A549 (cell line): ENCODE data around the gene BCORL1. TPM values are rescaled to one million over a fixed set of nuclear protein-coding genes. Genes with fewer than 3 reads are reported as not detected.

Experiments used
- ATAC-seq, 2 experiments: fragments of 200-7000 bp in 1 of 2; fragments of >200 bp in 1 of 2; cut with Nextera tagmentation in 1 of 2; cut with Tn5 transposase in 1 of 2; 3 replicates each; pipeline versions ENCODE4 v1.8.0 to v1.9.1; 2018 to 2020; ENCODE audit warnings: mild to moderate bottlenecking in 1 of 2, moderate library complexity in 1 of 2
- CTCF ChIA-PET: fragments of 300-600 bp; sonication (Branson Sonifier 250); formaldehyde crosslinking; extraction: SDS; loops from one replicate; lab custom pipeline; 2021; ENCODE audit warnings: antibody characterized with exemption, inconsistent platforms; lab: Yijun Ruan, JAX
- POLR2A ChIA-PET: fragments of 350-600 bp; formaldehyde crosslinking; extraction: SDS; loops from one replicate; lab custom pipeline; 2021; ENCODE audit warnings: antibody characterized with exemption, inconsistent platforms; lab: Yijun Ruan, JAX
- DNase-seq, 2 experiments: peaks; one replicate each; pipeline versions ENCODE4 v3.0.0 to v3.0.0-alpha.2; 2011 to 2016; ENCODE audit warnings: low read depth in 1 of 2, low spot score in 1 of 2
- FAIRE-seq: peaks from 2 replicates; lab custom pipeline; 2011; peaks lifted over from hg19 to GRCh38; lab: Jason Lieb, UNC
- H3K27ac ChIP-seq, 2 experiments: fragments of >200 bp; sonication (Bioruptor Twin); formaldehyde crosslinking; 3 replicates each; pipeline ENCODE4 v1.5.1; 2016 to 2017
- H3K4me1 ChIP-seq: fragments of >200 bp; sonication (Bioruptor Twin); formaldehyde crosslinking; 3 replicates; pipeline ENCODE4 v1.6.1; 2016
- H3K4me2 ChIP-seq: fragments of >200 bp; sonication (Bioruptor Twin); formaldehyde crosslinking; 3 replicates; pipeline ENCODE4 v1.6.1; 2016
- H3K4me3 ChIP-seq: fragments of >200 bp; sonication (Bioruptor Twin); formaldehyde crosslinking; 3 replicates; pipeline ENCODE4 v1.5.1; 2016
- H3K9me3 ChIP-seq: fragments of >200 bp; sonication (Bioruptor Twin); formaldehyde crosslinking; 3 replicates; pipeline ENCODE4 v1.6.1; 2016
- EHMT2 ChIP-seq: fragments of 200-600 bp; sonication (generic); IDR thresholded peaks from 2 replicates; pipeline ENCODE4 v1.6.1; 2016; ENCODE audit warnings: antibody characterized with exemption, low read depth, mild to moderate bottlenecking, moderate library complexity
- EP300 ChIP-seq, 2 experiments: fragments of >200 bp; sonication (Bioruptor Twin); formaldehyde crosslinking; IDR thresholded peaks; 2 replicates in 1 of 2; 3 replicates in 1 of 2; pipeline ENCODE4 v1.6.1; 2016 to 2017
- FOSB ChIP-seq: fragments of 250-450 bp; sonication (Bioruptor Pico); IDR thresholded peaks from 2 replicates; pipeline ENCODE4 v1.5.0; 2020; ENCODE audit warnings: mild to moderate bottlenecking, moderate library complexity
- FOXS1 ChIP-seq: fragments of 250-450 bp; sonication (Bioruptor Pico); IDR thresholded peaks from 2 replicates; pipeline ENCODE4 v1.5.0; 2020; ENCODE audit warnings: mild to moderate bottlenecking, moderate library complexity
- HOXA7 ChIP-seq: fragments of 250-450 bp; sonication (Bioruptor Pico); IDR thresholded peaks from 2 replicates; pipeline ENCODE4 v1.5.0; 2020; ENCODE audit warnings: mild to moderate bottlenecking, moderate library complexity
- KDM1A ChIP-seq: fragments of 200-600 bp; sonication (generic); IDR thresholded peaks from 2 replicates; pipeline ENCODE4 v1.6.1; 2016; ENCODE audit warnings: low read depth, mild to moderate bottlenecking
- MAZ ChIP-seq: fragments of 150-350 bp; IDR thresholded peaks from 2 replicates; pipeline ENCODE4 v1.6.1; 2014; ENCODE audit warnings: antibody characterized with exemption, low read depth, low read length, borderline replicate concordance
- MYC ChIP-seq: IDR thresholded peaks from 2 replicates; pipeline ENCODE4 v1.6.1; 2012; ENCODE audit warnings: mild to moderate bottlenecking, inconsistent platforms, low read length, improper control_type of control experiment, borderline replicate concordance
- NPAS2 ChIP-seq: fragments of 250-450 bp; sonication (Bioruptor Pico); IDR thresholded peaks from 2 replicates; pipeline ENCODE4 v1.8.0; 2022; ENCODE audit warnings: mild to moderate bottlenecking, moderate library complexity, borderline replicate concordance
- PBX3 ChIP-seq: IDR thresholded peaks from 2 replicates; pipeline ENCODE4 v1.6.1; 2012
- POLR2A ChIP-seq: IDR thresholded peaks from 2 replicates; pipeline ENCODE4 v1.6.1; 2012; ENCODE audit warnings: mild to moderate bottlenecking, low read length
- RCOR1 ChIP-seq: fragments of 150-350 bp; IDR thresholded peaks from 2 replicates; pipeline ENCODE4 v1.6.1; 2014; ENCODE audit warnings: antibody characterized with exemption, low read length, low read depth
- RNF2 ChIP-seq: fragments of 200-600 bp; sonication (generic); IDR thresholded peaks from 2 replicates; pipeline ENCODE4 v1.6.1; 2016; ENCODE audit warnings: low read depth, mild to moderate bottlenecking, antibody characterized with exemption, moderate library complexity, borderline replicate concordance
- SREBF2 ChIP-seq: fragments of 450-650 bp; IDR thresholded peaks from 2 replicates; pipeline ENCODE4 v1.6.1; 2014; ENCODE audit warnings: mild to moderate bottlenecking, moderate library complexity
- TP53 ChIP-seq: fragments of 250-450 bp; sonication (Bioruptor Pico); IDR thresholded peaks from 2 replicates; pipeline ENCODE4 v1.5.0; 2021; ENCODE audit warnings: mild to moderate bottlenecking, moderate library complexity
- ZFP36 ChIP-seq: fragments of 450-650 bp; IDR thresholded peaks from 2 replicates; pipeline ENCODE4 v1.6.1; 2014; ENCODE audit warnings: borderline replicate concordance; ENCODE audit not compliant: partially characterized antibody
- ZNF302 ChIP-seq: fragments of 250-450 bp; sonication (Bioruptor Pico); IDR thresholded peaks from 2 replicates; pipeline ENCODE4 v1.9.0; 2021; ENCODE audit warnings: inconsistent platforms, mild to moderate bottlenecking, moderate library complexity
- WGBS: methylation state at CpG from one replicate; pipeline ENCODE4 v1.1.6; 2017; ENCODE audit errors: missing lambda C conversion rate; 5-methylcytosine and 5-hydroxymethylcytosine counted together
- polyA plus RNA-seq, 4 experiments: library from polyadenylated mRNA; depleted of rRNA in 3 of 4; stranded (reverse); fragments of >200 nt; fragmentation: RNase III in 1 of 4; extraction: RNeasy Plus Mini Kit Qiagen cat#74134 plus additional on column Dnase treatment in 1 of 4; gene quantifications; 2 replicates in 3 of 4; 3 replicates in 1 of 4; pipeline ENCODE4 v1.2.3, GENCODE V29; 2011 to 2017
- TF ChIP-seq, protein P1 (sequence below): fragments of 250-450 bp; sonication (Bioruptor Pico); IDR thresholded peaks from 2 replicates; pipeline ENCODE4 v1.5.0; 2020; ENCODE audit warnings: low read depth, mild to moderate bottlenecking, moderate library complexity
- TF ChIP-seq, protein P2 (sequence below): fragments of >200 bp; sonication (Bioruptor Twin); formaldehyde crosslinking; IDR thresholded peaks from 3 replicates; pipeline ENCODE4 v1.5.1; 2016

Gene BCORL1
- polyA plus RNA-seq, 2 of the 4 experiments (the other 2 are of a cell fraction), result 1.4 to 6.1 TPM

GRCh38 chrX:129979207-129979920, 3.1 kb upstream of the BCORL1 start (continued):
- TF ChIP-seq HOXA7 (CRISPR knock-in tag) (no peak), FOXS1 (CRISPR knock-in tag) (no peak), POLR2A (no peak), KDM1A (no peak), MAZ (no peak), EHMT2 (no peak), NPAS2 (CRISPR knock-in tag) (no peak), MYC (no peak), RNF2 (no peak), ZFP36 (no peak)
- TF ChIP-seq, protein P1, sequence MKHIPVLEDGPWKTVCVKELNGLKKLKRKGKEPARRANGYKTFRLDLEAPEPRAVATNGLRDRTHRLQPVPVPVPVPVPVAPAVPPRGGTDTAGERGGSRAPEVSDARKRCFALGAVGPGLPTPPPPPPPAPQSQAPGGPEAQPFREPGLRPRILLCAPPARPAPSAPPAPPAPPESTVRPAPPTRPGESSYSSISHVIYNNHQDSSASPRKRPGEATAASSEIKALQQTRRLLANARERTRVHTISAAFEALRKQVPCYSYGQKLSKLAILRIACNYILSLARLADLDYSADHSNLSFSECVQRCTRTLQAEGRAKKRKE (CRISPR knock-in tag), result no peak

- no peak for DNase-seq
- H3K4me3 ChIP-seq, result no peak overlapping the region; the same call in 1 of the 3 replicates
- 40% methylated on average over 16 of the region's 32 CpGs for WGBS
- no peak for TF ChIP-seq ZNF302 (CRISPR knock-in tag)
- no peak for TF ChIP-seq TP53 (CRISPR knock-in tag)
- TF ChIP-seq FOSB (CRISPR knock-in tag), result no peak
- TF ChIP-seq, protein P2, sequence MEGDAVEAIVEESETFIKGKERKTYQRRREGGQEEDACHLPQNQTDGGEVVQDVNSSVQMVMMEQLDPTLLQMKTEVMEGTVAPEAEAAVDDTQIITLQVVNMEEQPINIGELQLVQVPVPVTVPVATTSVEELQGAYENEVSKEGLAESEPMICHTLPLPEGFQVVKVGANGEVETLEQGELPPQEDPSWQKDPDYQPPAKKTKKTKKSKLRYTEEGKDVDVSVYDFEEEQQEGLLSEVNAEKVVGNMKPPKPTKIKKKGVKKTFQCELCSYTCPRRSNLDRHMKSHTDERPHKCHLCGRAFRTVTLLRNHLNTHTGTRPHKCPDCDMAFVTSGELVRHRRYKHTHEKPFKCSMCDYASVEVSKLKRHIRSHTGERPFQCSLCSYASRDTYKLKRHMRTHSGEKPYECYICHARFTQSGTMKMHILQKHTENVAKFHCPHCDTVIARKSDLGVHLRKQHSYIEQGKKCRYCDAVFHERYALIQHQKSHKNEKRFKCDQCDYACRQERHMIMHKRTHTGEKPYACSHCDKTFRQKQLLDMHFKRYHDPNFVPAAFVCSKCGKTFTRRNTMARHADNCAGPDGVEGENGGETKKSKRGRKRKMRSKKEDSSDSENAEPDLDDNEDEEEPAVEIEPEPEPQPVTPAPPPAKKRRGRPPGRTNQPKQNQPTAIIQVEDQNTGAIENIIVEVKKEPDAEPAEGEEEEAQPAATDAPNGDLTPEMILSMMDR, result no peak
- TF ChIP-seq EP300 (IDR thresholded peaks at IDR 0.05), result no peak
- no peak for TF ChIP-seq RCOR1
- TF ChIP-seq SREBF2, result no peak
- TF ChIP-seq, all 56 proteins: peak for 0
- FAIRE-seq (no peak), ATAC-seq (no peak)
- Histone ChIP-seq H3K4me1 (no peaks in the 10 kb centered on the region), H3K27ac (peak overlapping the region; percentile 90 to 98), H3K4me2 (no peak overlapping the region; the same call in 1 of the 3 replicates), H3K9me3 (no peaks in the 10 kb centered on the region)
- ChIA-PET POLR2A (interaction anchor here (0.5 kb wide), 1 partner anchor 250 kb away, joined by 3 read pairs; no protein-coding TSS in a partner anchor), CTCF (interaction anchor here (1.5 kb wide), 1 partner anchor 54 kb away, joined by 3 read pairs; no protein-coding TSS in a partner anchor)
Measured at GRCh38 chrX:129980001-129980401, 2.4 kb upstream of the BCORL1 start.

DNA sequence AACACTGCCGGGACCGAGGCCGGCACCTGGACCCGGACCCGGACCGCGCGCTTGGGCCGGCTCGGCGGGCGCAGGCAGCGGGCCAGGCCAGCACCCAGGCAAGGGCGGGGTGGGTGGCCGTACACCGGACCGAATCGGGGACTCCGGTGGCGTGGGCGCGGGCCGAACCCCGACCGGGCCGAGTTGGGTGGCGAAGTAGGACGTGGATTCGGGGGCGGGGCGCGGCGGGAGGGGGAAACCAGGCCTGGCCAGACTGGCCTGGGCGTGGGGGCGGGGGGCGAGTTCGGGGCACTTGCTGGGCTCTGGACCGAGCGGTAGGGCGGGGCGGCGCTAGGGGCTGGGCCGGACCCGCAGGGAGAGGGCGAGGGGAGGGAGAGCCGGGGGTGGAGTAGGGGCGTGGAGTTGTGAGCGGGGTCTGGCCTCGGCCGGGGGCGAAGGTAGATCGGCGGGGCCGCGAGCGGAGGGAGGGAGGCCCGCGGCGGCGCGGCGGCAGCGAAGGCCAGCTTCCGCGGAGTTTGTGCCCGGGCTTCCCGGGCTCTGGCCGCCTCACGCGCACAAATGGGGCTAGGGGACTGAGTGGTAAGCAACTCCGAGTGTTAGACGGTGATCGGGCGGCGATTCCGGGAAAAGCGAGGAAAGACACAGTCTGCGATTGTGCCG, 1.8 kb upstream of the BCORL1 start:
- H3K4me3 ChIP-seq, result no peak overlapping the region; the same call in 1 of the 3 replicates
- peak overlapping the region; percentile 90 to 98 for H3K27ac ChIP-seq
- peak; percentile 42 for TF ChIP-seq POLR2A
- no peak for TF ChIP-seq PBX3
- TF ChIP-seq RNF2, result peak; percentile 58; the same call in 1 of the 2 replicates
- no peak overlapping the region; the same call in 1 of the 3 replicates for H3K4me2 ChIP-seq
- DNase-seq (peak in 1 of 2 experiments; percentile 44), FAIRE-seq (no peak), ATAC-seq (peak; percentile 12 to 57; a peak in 3 of 6 replicates)
- H3K4me1 ChIP-seq, result no peaks in the 10 kb centered on the region
- CTCF ChIA-PET, result no interaction called here
- 3% methylated on average over 5 of the region's 79 CpGs for WGBS
- POLR2A ChIA-PET, result interaction anchor here (0.6 kb wide), 1 partner anchor 53 kb away, joined by 4 read pairs; no protein-coding TSS in a partner anchor
- H3K9me3 ChIP-seq, result no peaks in the 10 kb centered on the region
